ENCODE results near the gene CUL9.

Gene CUL9

DNA sequence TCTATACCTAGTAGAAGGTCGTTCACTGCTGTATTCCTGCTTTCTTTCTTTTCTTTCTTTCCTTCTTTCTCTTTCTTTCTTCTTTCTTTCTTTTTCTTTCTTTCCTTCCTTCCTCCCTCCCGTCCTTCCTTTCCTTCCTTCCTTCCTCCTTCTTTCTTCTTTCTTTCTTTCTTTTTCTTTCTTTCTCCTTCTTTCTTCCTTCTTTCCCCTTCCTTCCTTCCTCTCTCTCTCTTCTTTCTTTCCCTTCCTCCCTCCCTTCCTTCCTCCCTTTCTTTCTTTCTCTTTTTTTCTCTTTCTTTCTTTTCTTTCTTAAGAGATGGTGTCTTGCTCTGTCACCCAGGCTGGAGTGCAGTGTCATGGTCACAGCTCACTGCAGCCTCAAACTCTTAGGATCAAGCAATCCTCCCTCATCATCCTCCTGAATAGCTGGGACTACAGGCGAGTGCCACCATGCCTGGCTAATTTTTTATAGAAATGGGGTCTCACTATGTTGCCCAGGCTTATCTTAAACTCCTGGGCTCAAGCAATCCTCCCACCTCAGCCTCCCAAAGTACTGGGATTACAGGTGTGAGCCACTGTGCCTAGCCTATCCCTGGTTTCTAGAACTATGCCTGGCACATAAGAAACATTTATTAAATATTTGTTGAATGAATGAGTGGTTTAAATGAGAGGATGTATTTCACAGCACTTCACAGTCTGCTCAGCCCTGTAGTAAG, 49.9 kb downstream of the CUL9 start:
- DNase-seq (no peak), ATAC-seq (replicated peaks) (no peak)
- peak overlapping the region in 1 of 2 donors; percentile 30 for H3K27ac Mint-ChIP-seq
- H3K4me3 Mint-ChIP-seq = no peak overlapping the region
- H3K27me3 Mint-ChIP-seq = peaks cover 31 to 48% of the 10 kb centered on the region in 2 donors
- no peaks in the 10 kb centered on the region for H3K9me3 Mint-ChIP-seq
- peaks cover 13 to 18% of the 10 kb centered on the region in 2 donors for H3K4me1 Mint-ChIP-seq (ENCODE audit: low read depth in 2 of 2)
- peaks cover under 1% of the 10 kb centered on the region for H3K36me3 Mint-ChIP-seq (ENCODE audit: insufficient read depth)

DNA sequence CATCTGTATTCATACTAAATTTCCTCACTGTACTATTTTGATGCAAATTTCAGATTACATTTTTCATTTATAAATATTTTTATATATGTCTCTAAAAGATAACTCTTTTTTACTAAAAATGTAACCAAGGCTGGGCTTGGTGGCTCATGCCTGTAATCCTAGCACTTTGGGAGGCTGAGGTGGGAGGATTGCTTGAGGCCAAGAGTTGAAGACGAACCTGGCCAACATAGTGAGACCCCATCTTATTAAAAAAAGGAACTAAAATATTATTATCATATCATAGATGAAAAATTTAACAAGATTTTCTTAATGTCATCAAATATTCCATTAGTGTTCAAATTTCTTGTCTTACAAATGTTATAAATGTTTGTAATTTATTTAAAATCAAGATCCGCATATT, 53.8 kb downstream of the CUL9 start:
- H3K4me1 Mint-ChIP-seq (ENCODE audit: low read depth in 2 of 2) = no peaks in the 10 kb centered on the region
- no peak overlapping the region for H3K4me3 Mint-ChIP-seq
- ATAC-seq (replicated peaks) (no peak), DNase-seq (no peak)
- H3K27ac Mint-ChIP-seq = no peak overlapping the region
- no peaks in the 10 kb centered on the region for H3K9me3 Mint-ChIP-seq
- peaks cover 60 to 75% of the 10 kb centered on the region in 2 donors for H3K27me3 Mint-ChIP-seq
- no peaks in the 10 kb centered on the region for H3K36me3 Mint-ChIP-seq (ENCODE audit: insufficient read depth)

DNA sequence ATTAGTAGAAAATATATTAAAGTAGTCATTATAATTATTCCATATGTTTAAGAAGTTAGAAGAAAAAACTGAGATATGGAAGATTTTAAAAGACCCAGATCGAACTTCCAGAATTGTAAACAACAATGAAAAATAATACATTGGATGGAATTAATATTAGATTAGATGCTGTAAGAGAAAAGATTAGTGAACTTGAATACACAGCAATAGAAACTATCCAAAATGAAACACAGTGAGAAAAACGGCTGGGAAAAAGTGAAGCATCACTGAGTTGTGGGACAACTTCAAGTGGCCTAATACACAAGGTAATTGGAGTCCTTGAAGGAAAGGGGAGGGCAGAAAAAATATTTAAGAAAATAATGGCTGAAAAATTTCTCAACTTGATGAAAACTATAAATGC, 57.1 kb downstream of the CUL9 start:
- DNase-seq (no peak), ATAC-seq (replicated peaks) (no peak)
- Mint-ChIP-seq H3K9me3 (no peaks in the 10 kb centered on the region), H3K27ac (no peak overlapping the region), H3K4me1 (ENCODE audit: low read depth in 2 of 2) (no peaks in the 10 kb centered on the region), H3K27me3 (peaks cover 43 to 47% of the 10 kb centered on the region in 2 donors), H3K4me3 (no peak overlapping the region), H3K36me3 (ENCODE audit: insufficient read depth) (no peaks in the 10 kb centered on the region)

DNA sequence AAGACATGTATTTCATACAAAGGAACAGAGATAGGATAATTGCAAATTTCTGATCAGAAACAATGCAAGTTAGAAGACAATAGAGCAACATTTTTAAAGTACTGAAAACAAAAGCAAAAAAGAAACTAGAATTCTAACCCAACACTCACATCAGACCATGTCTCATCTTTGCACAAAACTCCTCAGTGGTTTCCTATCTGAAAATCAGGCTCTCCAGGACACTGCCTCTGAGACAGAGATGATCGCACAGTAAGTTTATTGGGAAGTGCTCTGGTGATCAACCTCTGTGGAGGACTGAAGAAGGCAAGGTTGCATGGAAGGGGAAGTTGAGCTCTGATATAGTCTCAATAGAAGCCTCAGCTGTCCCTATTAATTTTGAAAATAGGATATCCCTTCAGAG, 59.0 kb downstream of the CUL9 start:
- no peak overlapping the region for H3K27ac Mint-ChIP-seq
- no peaks in the 10 kb centered on the region for H3K4me1 Mint-ChIP-seq (ENCODE audit: low read depth in 2 of 2)
- ATAC-seq (replicated peaks) = no peak
- H3K4me3 Mint-ChIP-seq = no peak overlapping the region
- no peaks in the 10 kb centered on the region for H3K36me3 Mint-ChIP-seq (ENCODE audit: insufficient read depth)
- no peak for DNase-seq
- H3K27me3 Mint-ChIP-seq = peaks cover 37% of the 10 kb centered on the region in 2 donors
- H3K9me3 Mint-ChIP-seq = no peaks in the 10 kb centered on the region

DNA sequence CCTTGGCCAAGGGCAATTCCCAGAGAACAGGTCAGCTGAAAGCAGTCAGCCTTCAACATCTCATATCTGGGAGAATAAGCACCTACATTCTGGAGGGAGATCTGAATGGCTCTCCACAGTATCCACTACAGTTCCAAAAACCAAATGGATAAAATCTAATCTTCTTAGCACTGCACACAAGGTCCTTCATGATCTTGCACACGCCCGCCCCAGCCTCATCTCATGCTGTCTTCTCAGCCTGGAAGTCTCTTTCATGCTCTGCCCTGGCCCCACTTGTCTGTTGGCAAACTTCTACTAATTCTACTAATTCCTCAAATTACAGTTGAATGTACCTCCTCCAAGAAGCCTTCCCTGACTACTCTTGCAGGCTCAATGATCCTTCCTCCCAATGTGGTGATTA, 59.5 kb downstream of the CUL9 start:
- no peaks in the 10 kb centered on the region for H3K4me1 Mint-ChIP-seq (ENCODE audit: low read depth in 2 of 2)
- peaks cover 3% of the 10 kb centered on the region for H3K36me3 Mint-ChIP-seq (ENCODE audit: insufficient read depth)
- peaks cover 32 to 35% of the 10 kb centered on the region in 2 donors for H3K27me3 Mint-ChIP-seq
- H3K27ac Mint-ChIP-seq = no peak overlapping the region
- DNase-seq = no peak
- no peak overlapping the region for H3K4me3 Mint-ChIP-seq
- ATAC-seq (replicated peaks) = no peak
- no peaks in the 10 kb centered on the region for H3K9me3 Mint-ChIP-seq

DNA sequence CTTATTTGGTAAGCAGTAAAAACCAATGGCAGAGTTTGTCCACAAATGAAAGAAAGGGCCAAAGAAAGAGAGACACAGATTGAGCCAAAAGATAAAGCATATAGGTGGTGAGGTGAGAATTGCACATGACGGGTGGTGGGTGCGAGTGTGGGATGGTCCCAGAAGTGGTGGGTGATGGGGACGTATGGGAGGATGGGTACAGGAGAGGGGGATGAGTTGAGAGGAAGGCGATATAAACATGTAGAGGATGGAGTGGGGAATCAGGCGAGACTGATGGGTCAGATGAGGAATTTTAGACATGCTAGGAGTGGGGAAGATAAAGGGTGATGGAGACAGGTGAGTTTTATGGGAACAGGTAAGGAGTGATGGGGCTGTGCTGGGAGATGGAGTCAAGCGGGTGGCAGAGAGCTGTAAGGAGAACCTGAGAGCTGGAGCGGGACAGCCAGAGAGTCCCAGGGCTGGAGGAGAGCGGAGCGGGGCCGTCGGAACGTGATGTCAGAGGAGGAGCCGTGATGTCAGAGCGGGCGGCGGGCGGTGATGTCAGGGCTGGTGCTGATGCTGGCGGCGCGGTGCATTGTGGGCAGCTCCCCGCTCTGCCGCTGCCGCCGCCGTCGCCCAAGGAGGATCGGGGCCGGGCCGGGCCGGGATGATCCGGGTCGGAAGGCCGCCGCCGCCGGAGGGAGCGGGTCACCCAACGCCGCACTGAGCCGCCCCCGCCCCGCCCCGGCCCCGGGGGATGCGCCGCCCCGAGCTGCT, 61.1 kb downstream of the CUL9 start, which contains the start of gene TTBK1:
TTBK1 (plus strand) TSS at position 574 of the 756 bp plus-strand sequence. CDS start 3,180 bp downstream, outside the sequence.
- ATAC-seq (replicated peaks) = peak; percentile 6
- H3K27me3 Mint-ChIP-seq = peaks cover 16 to 19% of the 10 kb centered on the region in 2 donors
- no peak within 1 kb of the TSS for H3K27ac Mint-ChIP-seq
- no peaks in the 10 kb centered on the region for H3K9me3 Mint-ChIP-seq
- H3K4me3 Mint-ChIP-seq = no peak within 1 kb of the TSS
- H3K36me3 Mint-ChIP-seq (ENCODE audit: insufficient read depth) = peaks cover 3% of the 10 kb centered on the region
- peak; percentile 25 to 30 (median 29) for DNase-seq
- H3K4me1 Mint-ChIP-seq (ENCODE audit: low read depth in 2 of 2) = peaks cover 10 to 12% of the 10 kb centered on the region in 2 donors

DNA sequence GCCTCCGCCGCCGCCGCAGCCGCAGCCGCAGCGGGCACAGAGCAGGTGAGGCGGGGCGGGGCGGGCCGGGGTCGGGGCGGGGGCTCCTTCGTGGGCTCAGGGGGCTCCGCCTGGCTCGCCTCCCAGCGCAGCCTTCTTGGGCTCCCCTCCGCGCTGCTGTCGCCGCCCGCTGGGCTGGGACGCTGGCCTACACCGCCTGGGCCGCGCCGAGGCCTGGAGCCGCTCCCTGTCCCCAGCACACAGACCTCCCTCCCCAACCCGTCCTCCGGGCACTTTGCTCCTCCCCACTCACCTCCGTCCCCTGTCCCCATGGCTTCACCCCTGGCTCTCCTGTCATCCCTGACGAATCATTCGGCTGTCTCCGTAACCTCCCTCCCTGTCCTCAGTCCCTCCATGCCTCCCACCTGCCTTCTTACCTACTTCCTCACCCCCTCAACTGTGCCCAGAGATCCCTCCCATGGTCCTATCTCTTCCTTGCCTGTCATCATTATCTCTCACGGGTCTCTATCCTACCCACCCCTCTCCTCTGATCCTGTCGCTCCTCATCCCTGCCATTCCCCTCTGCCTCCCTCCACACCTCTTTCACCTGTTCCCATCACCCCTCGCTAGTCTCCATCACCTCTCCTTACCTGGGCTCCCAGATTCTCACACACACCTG, 61.8 kb downstream of the CUL9 start:
- ATAC-seq (replicated peaks) (no peak), DNase-seq (no peak)
- Mint-ChIP-seq H3K4me3 (no peak overlapping the region), H3K27ac (no peak overlapping the region), H3K4me1 (ENCODE audit: low read depth in 2 of 2) (peaks cover 10 to 12% of the 10 kb centered on the region in 2 donors), H3K36me3 (ENCODE audit: insufficient read depth) (peaks cover 3% of the 10 kb centered on the region), H3K9me3 (no peaks in the 10 kb centered on the region), H3K27me3 (peaks cover 10 to 18% of the 10 kb centered on the region in 2 donors)

DNA sequence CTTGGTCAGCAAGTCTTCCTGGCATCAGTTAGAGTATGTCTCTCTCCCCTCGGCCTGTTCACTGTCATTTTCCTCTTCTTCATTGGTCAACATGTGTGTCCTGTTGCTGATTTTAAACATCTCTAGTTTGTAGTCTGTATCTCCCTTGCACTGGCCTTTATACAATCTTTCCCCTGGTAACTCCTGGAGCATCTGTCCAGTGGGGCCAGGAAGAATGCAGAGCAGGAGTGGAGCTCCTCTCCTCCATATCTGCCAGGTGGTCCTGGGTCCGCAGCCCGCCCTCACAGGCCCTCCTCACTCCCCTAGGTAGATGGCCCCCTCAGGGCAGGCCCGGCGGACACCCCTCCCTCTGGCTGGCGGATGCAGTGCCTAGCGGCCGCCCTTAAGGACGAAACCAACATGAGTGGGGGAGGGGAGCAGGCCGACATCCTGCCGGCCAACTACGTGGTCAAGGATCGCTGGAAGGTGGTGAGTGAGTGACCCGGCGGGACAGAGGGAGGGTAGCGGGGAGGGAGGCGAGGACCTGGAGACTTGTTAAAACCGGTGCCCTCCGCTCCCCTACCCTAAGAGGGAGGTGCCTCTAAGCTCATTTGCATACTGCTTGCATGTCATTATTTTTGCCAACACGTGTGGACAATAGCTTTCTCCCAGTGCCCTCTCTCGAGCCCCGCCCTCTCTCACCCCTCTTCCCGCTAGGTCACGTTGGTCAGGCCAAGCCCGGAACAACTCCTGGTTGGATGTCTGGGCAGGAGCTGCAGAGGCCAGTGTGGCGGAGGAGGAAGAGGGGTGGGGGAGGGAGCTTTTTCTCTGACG, 64.5 kb downstream of the CUL9 start:
- peak overlapping the region; percentile 85 to 87 for H3K4me3 Mint-ChIP-seq
- peaks cover 9 to 10% of the 10 kb centered on the region in 2 donors for H3K27me3 Mint-ChIP-seq
- ATAC-seq (replicated peaks) (no peak), DNase-seq (no peak)
- H3K4me1 Mint-ChIP-seq (ENCODE audit: low read depth in 2 of 2) = peaks cover 10 to 12% of the 10 kb centered on the region in 2 donors
- no peaks in the 10 kb centered on the region for H3K9me3 Mint-ChIP-seq
- peak overlapping the region; percentile 82 to 93 for H3K27ac Mint-ChIP-seq
- H3K36me3 Mint-ChIP-seq (ENCODE audit: insufficient read depth) = peaks cover 3% of the 10 kb centered on the region

DNA sequence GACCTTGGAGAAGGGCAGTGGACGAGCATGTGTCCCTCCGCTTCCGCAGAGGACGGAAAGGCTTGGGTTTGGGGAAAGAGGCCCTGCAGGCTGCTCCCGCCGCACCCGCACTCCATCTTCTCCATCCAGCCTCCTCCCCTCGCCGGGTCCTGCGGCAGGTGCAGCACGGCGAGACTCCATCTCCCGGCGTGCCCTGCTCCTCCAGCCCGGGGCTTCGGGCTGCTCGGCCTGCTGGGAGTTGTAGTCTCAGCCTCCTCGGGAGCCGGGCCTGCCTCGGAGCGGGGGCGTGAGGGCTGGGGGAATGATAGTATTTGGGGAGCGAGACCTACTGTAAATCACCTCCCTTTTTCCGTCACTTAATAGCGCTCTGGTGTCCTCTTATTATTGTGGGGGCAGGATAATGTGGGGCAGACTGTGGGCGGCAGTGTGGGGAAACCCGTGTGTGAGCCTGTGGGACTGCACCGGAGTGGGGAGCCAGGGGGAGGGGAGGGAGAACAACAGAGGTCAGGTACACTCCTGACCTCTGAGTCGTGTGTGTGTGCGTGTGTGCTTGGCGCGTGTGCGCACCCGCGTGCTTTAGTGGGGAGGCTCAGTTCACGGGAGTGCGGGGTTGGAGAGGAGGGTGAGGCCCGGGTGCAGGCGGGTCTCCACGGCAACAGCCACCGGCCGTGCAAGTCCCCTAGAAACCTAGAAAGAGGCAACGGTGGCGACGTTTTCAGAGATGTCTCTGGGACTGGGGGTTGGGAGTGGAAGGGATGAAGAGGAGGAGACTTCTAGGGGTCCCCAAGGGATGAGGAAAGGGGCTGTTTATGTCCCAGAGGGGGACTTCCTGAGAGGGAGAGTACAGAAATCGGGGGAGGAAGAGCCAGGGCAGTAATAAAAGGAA, 65.4 kb downstream of the CUL9 start:
- ATAC-seq (replicated peaks) = peak; percentile 85
- Mint-ChIP-seq H3K4me1 (ENCODE audit: low read depth in 2 of 2) (peaks cover 10 to 12% of the 10 kb centered on the region in 2 donors), H3K36me3 (ENCODE audit: insufficient read depth) (peaks cover 3% of the 10 kb centered on the region), H3K27ac (peak overlapping the region; percentile 82 to 93), H3K9me3 (no peaks in the 10 kb centered on the region), H3K4me3 (peak overlapping the region; percentile 85 to 87), H3K27me3 (peaks cover 16 to 19% of the 10 kb centered on the region in 2 donors)
- peak; percentile 64 to 70 (median 64) for DNase-seq

DNA sequence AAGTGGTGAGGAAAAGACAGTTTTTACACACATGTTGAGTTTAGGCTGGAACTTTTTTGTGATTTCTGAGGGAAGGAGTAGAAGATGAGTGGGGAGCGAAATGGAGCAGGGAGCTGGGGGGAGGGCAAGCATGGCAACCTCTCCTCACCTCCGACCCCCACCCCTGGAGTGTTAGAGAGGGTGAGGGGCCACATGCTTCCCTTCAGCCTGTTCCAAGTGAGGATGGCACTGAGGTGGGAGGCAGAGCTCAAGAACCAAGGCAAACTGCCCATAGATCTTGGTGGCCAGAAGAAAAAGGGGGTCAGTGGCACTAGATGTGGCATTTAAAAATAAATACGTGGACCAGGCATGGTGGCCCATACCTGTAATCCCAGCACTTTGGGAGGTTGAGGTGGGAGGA, 66.1 kb downstream of the CUL9 start:
- DNase-seq = no peak
- Mint-ChIP-seq H3K27me3 (peaks cover 23 to 26% of the 10 kb centered on the region in 2 donors), H3K9me3 (no peaks in the 10 kb centered on the region), H3K4me1 (ENCODE audit: low read depth in 2 of 2) (peaks cover 10 to 12% of the 10 kb centered on the region in 2 donors), H3K27ac (peak overlapping the region in 1 of 2 donors; percentile 93), H3K4me3 (peak overlapping the region; percentile 85 to 87), H3K36me3 (ENCODE audit: insufficient read depth) (peaks cover 3% of the 10 kb centered on the region)
- no peak for ATAC-seq (replicated peaks)

DNA sequence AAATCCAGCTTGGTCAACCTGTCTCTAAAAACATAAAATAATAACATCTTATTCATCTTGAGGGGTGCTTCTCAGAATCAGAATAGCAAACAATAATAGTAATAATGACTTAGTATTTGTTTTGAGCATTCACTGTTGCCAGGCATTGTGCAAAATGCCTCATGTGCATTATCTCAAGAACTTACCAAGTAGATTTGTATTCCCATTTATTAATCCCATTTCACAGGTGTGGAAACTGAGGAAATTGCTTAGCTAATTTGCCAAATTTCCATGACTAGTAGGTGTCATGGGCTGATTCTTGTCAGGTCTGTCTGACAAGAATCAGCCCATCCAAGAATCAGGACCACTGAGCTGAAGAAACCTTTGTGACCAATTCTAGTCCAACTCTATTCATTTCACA, 66.8 kb downstream of the CUL9 start:
- no peak overlapping the region for H3K4me3 Mint-ChIP-seq
- ATAC-seq (replicated peaks) (no peak), DNase-seq (no peak)
- H3K36me3 Mint-ChIP-seq (ENCODE audit: insufficient read depth) = peaks cover 3% of the 10 kb centered on the region
- H3K4me1 Mint-ChIP-seq (ENCODE audit: low read depth in 2 of 2) = peaks cover 10 to 12% of the 10 kb centered on the region in 2 donors
- peaks cover 23 to 33% of the 10 kb centered on the region in 2 donors for H3K27me3 Mint-ChIP-seq
- no peaks in the 10 kb centered on the region for H3K9me3 Mint-ChIP-seq
- no peak overlapping the region for H3K27ac Mint-ChIP-seq

DNA sequence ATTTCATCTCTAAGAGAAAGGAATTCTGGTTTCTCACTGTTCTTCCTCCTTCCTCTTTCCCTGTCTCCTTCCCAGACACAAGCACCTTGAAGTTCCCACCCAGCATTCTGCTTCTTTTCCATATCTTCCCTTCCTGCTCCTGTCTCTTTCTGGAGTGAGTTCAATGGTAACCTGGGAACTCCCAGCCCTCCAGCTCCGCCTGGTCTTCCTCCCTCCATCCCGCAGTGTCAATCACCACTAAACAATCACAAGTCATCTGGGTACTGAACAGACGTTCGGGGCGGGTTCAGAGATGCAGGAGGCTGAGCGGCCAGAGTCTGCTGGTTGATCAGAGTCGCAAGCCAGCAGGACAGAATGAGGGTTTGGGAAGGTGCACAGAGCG, 69.0 kb downstream of the CUL9 start:
- peak overlapping the region; percentile 13 to 16 for H3K27ac Mint-ChIP-seq
- DNase-seq (no peak), ATAC-seq (replicated peaks) (no peak)
- H3K4me3 Mint-ChIP-seq = no peak overlapping the region
- peaks cover 3% of the 10 kb centered on the region for H3K36me3 Mint-ChIP-seq (ENCODE audit: insufficient read depth)
- H3K9me3 Mint-ChIP-seq = no peaks in the 10 kb centered on the region
- H3K4me1 Mint-ChIP-seq (ENCODE audit: low read depth in 2 of 2) = peaks cover 10 to 12% of the 10 kb centered on the region in 2 donors
- peaks cover 30 to 54% of the 10 kb centered on the region in 2 donors for H3K27me3 Mint-ChIP-seq
